Sigmoid colon (tissue), 7 donors: Measurements from ENCODE around the gene HMGCS2. TPM values are rescaled to one million over a fixed set of nuclear protein-coding genes. Genes with fewer than 3 reads are reported as not detected.

Source experiments
- DNase-seq: peaks from one replicate; pipeline ENCODE4 v3.0.0-alpha.2; 2019
- H3K27ac ChIP-seq, 4 donors: fragments of 200-600 bp; sonication (generic); one replicate each; pipeline ENCODE4 v1.5.1; 2016 to 2019; ENCODE audit warnings: mild to moderate bottlenecking in 1 of 4
- H3K27me3 ChIP-seq, 3 donors: fragments of 200-600 bp; sonication (generic); one replicate each; pipeline ENCODE4 v1.5.1; 2019; ENCODE audit warnings: mild to moderate bottlenecking in 1 of 3
- H3K36me3 ChIP-seq, 4 donors: fragments of 200-600 bp; sonication (generic); one replicate each; pipeline ENCODE4 v1.5.1; 2016 to 2019
- H3K4me1 ChIP-seq, 4 donors: fragments of 200-600 bp; sonication (generic); one replicate each; pipeline ENCODE4 v1.5.1; 2017 to 2019
- H3K4me3 ChIP-seq, 4 donors: fragments of 200-600 bp; sonication (generic); one replicate each; pipeline ENCODE4 v1.5.1; 2017 to 2019; ENCODE audit warnings: mild to moderate bottlenecking in 2 of 4, moderate library complexity in 1 of 4
- H3K9me3 ChIP-seq, 4 donors: fragments of 200-600 bp in 3 of 4; sonication (generic) in 3 of 4; one replicate each; pipeline versions ENCODE4 v1.5.1 to v1.6.1; 2013 to 2019
- CTCF ChIP-seq, 4 experiments: fragments of 450-650 bp in 3 of 4; fragments of 200-600 bp in 1 of 4; IDR thresholded peaks; one replicate each; pipeline ENCODE4 v1.5.1; 2016 to 2019; ENCODE audit warnings: antibody characterized with exemption in 4 of 4, mild to moderate bottlenecking in 3 of 4, moderate library complexity in 2 of 4
- EP300 ChIP-seq, 4 donors: sonication (generic); formaldehyde crosslinking; IDR thresholded peaks; one replicate each; pipeline ENCODE4 v1.6.1; 2017; ENCODE audit warnings: antibody characterized with exemption in 4 of 4
- POLR2A ChIP-seq, 2 donors: fragments of 450-650 bp; IDR thresholded peaks; one replicate each; pipeline ENCODE4 v1.6.1; 2016; ENCODE audit warnings: antibody characterized with exemption in 2 of 2, mild to moderate bottlenecking in 2 of 2, moderate library complexity in 2 of 2
- POLR2AphosphoS5 ChIP-seq, 4 donors: sonication (generic); formaldehyde crosslinking; IDR thresholded peaks; one replicate each; pipeline ENCODE4 v1.6.1; 2017; ENCODE audit warnings: antibody characterized with exemption in 4 of 4
- WGBS, 2 donors: extraction: QIAGEN DNeasy Blood & Tissue Kit; methylation state at CpG; one replicate each; pipeline ENCODE4 v1.1.7; 2013; 5-methylcytosine and 5-hydroxymethylcytosine counted together
- intact Hi-C: fragments of 100-400 bp; cut with DNase I; formaldehyde crosslinking; loops from one replicate; pipeline ENCODE4 v1.15.1; 2023
- polyA plus RNA-seq, 3 donors: library from polyadenylated mRNA; stranded (reverse); fragments of 200-250 nt; gene quantifications; one replicate each; pipeline ENCODE4 v1.2.3, GENCODE V29; 2013
- total RNA-seq, 4 donors: library from RNA; depleted of rRNA; stranded (reverse); fragments of >200 nt; gene quantifications; one replicate each; pipeline ENCODE4 v1.1.0, GENCODE V29; 2016
- donor health status: healthy with polysubstance abuse.
- donor health status: Bipolar disorder and iron deficiency.
- donor health status: healthy.

HMGCS2 gene
- total and polyA plus RNA-seq, 7 donors: 2.8 to 607 (median 165) TPM; not detected in 3

- Histone ChIP-seq H3K4me3 (no peak overlapping the region), H3K27me3 (no peaks in the 10 kb centered on the region), H3K36me3 (peaks cover 0 to 67% (median 7%) of the 10 kb centered on the region in 4 donors), H3K4me1 (no peaks in the 10 kb centered on the region), H3K9me3 (no peaks in the 10 kb centered on the region), H3K27ac (no peak overlapping the region)
- 14 to 36% methylated on average over 1 of the region's 1 CpG for whole genome bisulfite sequencing, 2 donors
- TF ChIP-seq CTCF (IDR thresholded peaks at IDR 0.05) (no peak), EP300 (IDR thresholded peaks at IDR 0.05) (no peak), POLR2A (IDR thresholded peaks at IDR 0.05) (no peak), POLR2AphosphoS5 (IDR thresholded peaks at IDR 0.05) (no peak)
- intact Hi-C loops: no loop called here
- DNase-seq: no peak
Observed at GRCh38 chr1:119727991-119728390, 40.7 kb downstream of the HMGCS2 start.

GRCh38 chr1:119725626-119726025, 43.1 kb downstream of the HMGCS2 start:
- no peaks in the 10 kb centered on the region for H3K9me3 ChIP-seq
- no peak overlapping the region for H3K27ac ChIP-seq
- no peak overlapping the region for H3K4me3 ChIP-seq
- no peaks in the 10 kb centered on the region for H3K27me3 ChIP-seq
- DNase-seq: no peak
- WGBS, 2 donors: 94 to 95% methylated on average over 5 of the region's 5 CpGs
- H3K36me3 ChIP-seq: peaks cover 0 to 75% (median 7%) of the 10 kb centered on the region in 4 donors
- TF ChIP-seq EP300 (IDR thresholded peaks at IDR 0.05) (no peak), POLR2AphosphoS5 (IDR thresholded peaks at IDR 0.05) (no peak), POLR2A (IDR thresholded peaks at IDR 0.05) (no peak)
- intact Hi-C loops: no loop called here
- H3K4me1 ChIP-seq: no peaks in the 10 kb centered on the region

DNA sequence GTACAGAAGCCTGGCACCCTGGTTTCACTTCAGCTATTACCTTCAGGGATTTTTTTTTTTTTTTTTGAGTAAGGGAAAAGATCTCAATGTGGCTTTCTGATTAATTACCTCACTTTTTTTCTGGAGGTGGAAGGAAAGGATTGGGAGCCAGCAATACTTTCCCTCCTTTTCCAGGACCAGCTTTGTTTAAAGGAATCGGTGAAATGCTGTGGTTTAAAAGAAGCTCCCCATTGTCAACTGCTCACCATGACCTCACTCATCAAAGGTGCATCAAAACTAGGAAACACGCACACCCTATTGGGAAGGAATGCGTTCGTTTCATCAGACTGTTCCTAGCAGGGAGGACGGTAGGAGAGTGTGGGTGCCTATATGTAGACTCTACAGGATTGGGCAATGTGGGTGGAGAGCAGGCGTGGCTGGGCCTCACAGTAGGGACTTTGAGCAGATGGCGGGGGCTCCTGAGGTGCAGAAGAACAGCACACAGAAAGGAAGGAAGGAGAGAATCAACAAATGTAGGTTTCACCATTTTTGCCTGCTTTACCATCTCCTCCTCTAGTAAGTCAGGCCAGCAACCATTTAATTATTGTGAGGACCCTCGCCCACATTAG, 44.0 kb downstream of the HMGCS2 start:
- no peaks in the 10 kb centered on the region for H3K4me1 ChIP-seq
- H3K9me3 ChIP-seq: no peaks in the 10 kb centered on the region
- H3K27ac ChIP-seq: no peak overlapping the region
- H3K27me3 ChIP-seq: no peaks in the 10 kb centered on the region
- H3K4me3 ChIP-seq: no peak overlapping the region
- peaks cover 0 to 71% (median 4%) of the 10 kb centered on the region in 4 donors for H3K36me3 ChIP-seq
- 85 to 90% methylated on average over 8 of the region's 8 CpGs for WGBS, 2 donors
- DNase-seq: no peak
- intact Hi-C loops: no loop called here
- TF ChIP-seq POLR2AphosphoS5 (IDR thresholded peaks at IDR 0.05): no peak
- no peak for TF ChIP-seq EP300 (IDR thresholded peaks at IDR 0.05)
- no peak for TF ChIP-seq CTCF (IDR thresholded peaks at IDR 0.05)
- no peak for TF ChIP-seq POLR2A (IDR thresholded peaks at IDR 0.05)

- Histone ChIP-seq H3K4me3 (no peak overlapping the region), H3K36me3 (peaks cover 0 to 48% (median 3%) of the 10 kb centered on the region in 4 donors), H3K27ac (no peak overlapping the region), H3K27me3 (no peaks in the 10 kb centered on the region), H3K4me1 (no peaks in the 10 kb centered on the region), H3K9me3 (no peaks in the 10 kb centered on the region)
- DNase-seq: no peak
- intact Hi-C loops: no loop called here
- WGBS, 2 donors: 57 to 75% methylated on average over 5 of the region's 5 CpGs
- TF ChIP-seq POLR2AphosphoS5 (IDR thresholded peaks at IDR 0.05) (no peak), EP300 (IDR thresholded peaks at IDR 0.05) (no peak), CTCF (IDR thresholded peaks at IDR 0.05) (no peak), POLR2A (IDR thresholded peaks at IDR 0.05) (no peak)
Observed at GRCh38 chr1:119721896-119722295, 46.8 kb downstream of the HMGCS2 start.

GRCh38 chr1:119720866-119721440, 47.8 kb downstream of the HMGCS2 start:
- Histone ChIP-seq H3K27me3 (no peaks in the 10 kb centered on the region), H3K27ac (no peak overlapping the region), H3K36me3 (peaks cover 0 to 41% (median 3%) of the 10 kb centered on the region in 4 donors), H3K4me3 (no peak overlapping the region), H3K4me1 (no peaks in the 10 kb centered on the region), H3K9me3 (no peaks in the 10 kb centered on the region)
- 97 to 98% methylated on average over 11 of the region's 11 CpGs for WGBS, 2 donors
- TF ChIP-seq CTCF (IDR thresholded peaks at IDR 0.05): no peak
- no peak for TF ChIP-seq EP300 (IDR thresholded peaks at IDR 0.05)
- TF ChIP-seq POLR2AphosphoS5 (IDR thresholded peaks at IDR 0.05): no peak
- no peak for TF ChIP-seq POLR2A (IDR thresholded peaks at IDR 0.05)
- no peak for DNase-seq
- intact Hi-C loops: no loop called here
